Endothelial cell (in vitro differentiated cells): ENCODE results near the gene L3MBTL1. TPM values are rescaled to one million over a fixed set of nuclear protein-coding genes. Genes with fewer than 3 reads are reported as not detected.

Experiments used
- DNase-seq: peaks from one replicate; pipeline ENCODE4 v3.0.0; 2021; ENCODE audit warnings: low spot score
- H3K27ac Mint-ChIP-seq: one replicate; pipeline ENCODE4 v1.8.0; 2021; ENCODE audit warnings: mixed read lengths, inconsistent platforms; ENCODE audit not compliant: unreplicated experiment
- H3K27me3 Mint-ChIP-seq: one replicate; pipeline ENCODE4 v1.8.0; 2021; ENCODE audit warnings: mild to moderate bottlenecking, moderate library complexity, mixed read lengths, inconsistent platforms; ENCODE audit not compliant: unreplicated experiment
- H3K36me3 Mint-ChIP-seq: one replicate; pipeline ENCODE4 v1.8.0; 2021; ENCODE audit warnings: mild to moderate bottlenecking, low read depth, mixed read lengths, inconsistent platforms; ENCODE audit not compliant: unreplicated experiment
- H3K4me1 Mint-ChIP-seq: one replicate; pipeline ENCODE4 v1.8.0; 2021; ENCODE audit warnings: mild to moderate bottlenecking, mixed read lengths, inconsistent platforms; ENCODE audit not compliant: unreplicated experiment
- H3K4me3 Mint-ChIP-seq: one replicate; pipeline ENCODE4 v1.8.0; 2021; ENCODE audit warnings: mild to moderate bottlenecking, mixed read lengths, inconsistent platforms; ENCODE audit not compliant: unreplicated experiment
- H3K9me3 Mint-ChIP-seq: one replicate; pipeline ENCODE4 v1.8.0; 2021; ENCODE audit warnings: mixed read lengths, inconsistent platforms; ENCODE audit not compliant: unreplicated experiment
- total RNA-seq: library from RNA; stranded (reverse); fragmentation: NEBNext Ultra II Directional; extraction: Animal tissue kit (Norgen Biotek cat#: 25700); gene quantifications from one replicate; pipeline ENCODE4 v1.2.1, GENCODE V29; 2021; ENCODE audit not compliant: unreplicated experiment
- TF ChIP-seq, protein P1 (sequence below): fragments of 200-600 bp; sonication (generic); IDR thresholded peaks from one replicate; pipeline ENCODE4 v1.5.0; 2021; ENCODE audit warnings: antibody characterized with exemption; ENCODE audit not compliant: unreplicated experiment

L3MBTL1 gene
- total RNA-seq, 1 donor from 2014 or later, result 19.8 TPM

DNA sequence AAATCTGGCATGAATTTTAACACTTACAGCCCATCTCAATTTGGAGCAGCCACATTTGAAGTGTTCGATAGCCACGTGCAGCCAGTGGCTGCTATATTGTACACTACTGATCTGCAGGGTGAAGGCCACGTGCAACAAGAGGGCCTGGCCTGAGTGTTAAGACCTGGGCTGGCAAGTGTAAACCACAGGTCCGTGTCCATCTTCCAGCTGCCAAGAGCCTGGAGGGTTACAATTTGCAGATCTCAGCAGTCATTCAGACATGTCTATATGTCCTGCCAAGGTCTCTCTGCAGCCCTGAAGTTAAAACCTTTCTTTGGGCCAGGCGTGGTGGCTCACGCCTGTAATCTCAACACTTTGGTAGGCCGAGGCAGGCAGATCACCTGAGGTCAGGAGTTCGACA is 65.4 kb downstream of the L3MBTL1 start:
- Mint-ChIP-seq H3K27me3 (peaks cover 4% of the 10 kb centered on the region), H3K9me3 (no peaks in the 10 kb centered on the region), H3K36me3 (no peaks in the 10 kb centered on the region), H3K27ac (no peak overlapping the region), H3K4me3 (no peak overlapping the region), H3K4me1 (no peaks in the 10 kb centered on the region)
- no peak for DNase-seq
- TF ChIP-seq, protein P1, sequence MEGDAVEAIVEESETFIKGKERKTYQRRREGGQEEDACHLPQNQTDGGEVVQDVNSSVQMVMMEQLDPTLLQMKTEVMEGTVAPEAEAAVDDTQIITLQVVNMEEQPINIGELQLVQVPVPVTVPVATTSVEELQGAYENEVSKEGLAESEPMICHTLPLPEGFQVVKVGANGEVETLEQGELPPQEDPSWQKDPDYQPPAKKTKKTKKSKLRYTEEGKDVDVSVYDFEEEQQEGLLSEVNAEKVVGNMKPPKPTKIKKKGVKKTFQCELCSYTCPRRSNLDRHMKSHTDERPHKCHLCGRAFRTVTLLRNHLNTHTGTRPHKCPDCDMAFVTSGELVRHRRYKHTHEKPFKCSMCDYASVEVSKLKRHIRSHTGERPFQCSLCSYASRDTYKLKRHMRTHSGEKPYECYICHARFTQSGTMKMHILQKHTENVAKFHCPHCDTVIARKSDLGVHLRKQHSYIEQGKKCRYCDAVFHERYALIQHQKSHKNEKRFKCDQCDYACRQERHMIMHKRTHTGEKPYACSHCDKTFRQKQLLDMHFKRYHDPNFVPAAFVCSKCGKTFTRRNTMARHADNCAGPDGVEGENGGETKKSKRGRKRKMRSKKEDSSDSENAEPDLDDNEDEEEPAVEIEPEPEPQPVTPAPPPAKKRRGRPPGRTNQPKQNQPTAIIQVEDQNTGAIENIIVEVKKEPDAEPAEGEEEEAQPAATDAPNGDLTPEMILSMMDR, result no peak

DNA sequence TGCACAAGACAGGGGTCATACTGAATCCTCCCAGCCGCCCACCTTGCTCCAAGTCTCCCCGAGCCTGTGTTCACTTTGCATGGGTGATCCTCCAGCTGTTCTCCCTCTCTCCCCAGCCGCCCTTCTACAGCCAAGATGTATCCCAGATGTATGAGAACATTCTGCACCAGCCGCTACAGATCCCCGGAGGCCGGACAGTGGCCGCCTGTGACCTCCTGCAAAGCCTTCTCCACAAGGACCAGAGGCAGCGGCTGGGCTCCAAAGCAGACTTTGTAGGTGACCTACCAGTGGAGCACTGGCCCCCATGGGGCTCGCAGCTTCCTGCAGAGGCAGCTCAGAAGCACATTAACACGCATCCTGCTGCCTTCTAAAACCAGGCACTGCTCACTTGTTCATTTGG is 68.6 kb downstream of the L3MBTL1 start:
- Mint-ChIP-seq H3K4me3 (no peak overlapping the region), H3K27me3 (peaks cover 1% of the 10 kb centered on the region), H3K4me1 (no peaks in the 10 kb centered on the region), H3K27ac (no peak overlapping the region), H3K36me3 (no peaks in the 10 kb centered on the region), H3K9me3 (no peaks in the 10 kb centered on the region)
- TF ChIP-seq, protein P1, result no peak
- no peak for DNase-seq

DNA sequence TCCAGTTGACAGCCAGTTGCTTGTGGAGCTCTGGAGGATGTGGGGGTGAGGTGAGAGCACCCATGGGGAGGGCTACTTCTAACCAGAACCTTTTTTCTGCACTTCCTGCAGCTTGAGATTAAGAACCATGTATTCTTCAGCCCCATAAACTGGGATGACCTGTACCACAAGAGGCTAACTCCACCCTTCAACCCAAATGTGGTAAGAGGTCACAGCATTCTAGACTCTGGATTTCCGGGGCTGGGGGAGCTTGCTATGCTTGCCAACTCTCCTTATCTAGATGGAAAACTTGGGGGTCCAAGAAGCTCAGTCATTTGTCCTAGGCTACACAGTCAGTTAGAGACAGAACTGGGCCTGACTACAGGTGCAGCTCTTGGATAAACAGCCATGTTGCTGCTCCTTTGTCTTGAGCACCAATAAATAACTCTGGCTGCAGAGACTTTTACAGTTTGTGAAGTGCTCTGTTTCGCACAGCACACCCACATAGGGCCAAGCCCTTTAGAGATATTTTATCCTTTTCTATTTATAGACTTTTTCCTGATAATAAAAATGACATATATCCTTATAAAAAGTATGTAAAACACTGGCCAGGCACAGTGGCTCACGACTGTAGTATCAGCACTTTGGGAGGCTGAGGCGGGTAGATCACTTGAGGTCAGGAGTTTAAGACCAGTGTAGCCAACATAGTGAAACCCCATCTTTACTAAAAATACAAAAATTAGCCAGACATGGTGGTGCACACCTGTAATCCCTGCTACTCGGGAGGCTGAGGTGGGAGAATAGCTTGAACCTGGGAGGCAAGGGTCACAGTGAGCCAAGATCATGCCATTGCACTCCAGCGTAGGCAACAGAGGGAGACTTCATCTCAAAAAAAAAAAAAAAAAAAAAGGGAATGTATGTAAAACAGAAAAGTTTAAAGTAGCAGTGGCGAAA is 72.6 kb downstream of the L3MBTL1 start:
- TF ChIP-seq, protein P1, result no peak
- DNase-seq, result no peak
- Mint-ChIP-seq H3K9me3 (no peaks in the 10 kb centered on the region), H3K27me3 (no peaks in the 10 kb centered on the region), H3K4me1 (no peaks in the 10 kb centered on the region), H3K36me3 (no peaks in the 10 kb centered on the region), H3K4me3 (no peak overlapping the region), H3K27ac (no peak overlapping the region)

DNA sequence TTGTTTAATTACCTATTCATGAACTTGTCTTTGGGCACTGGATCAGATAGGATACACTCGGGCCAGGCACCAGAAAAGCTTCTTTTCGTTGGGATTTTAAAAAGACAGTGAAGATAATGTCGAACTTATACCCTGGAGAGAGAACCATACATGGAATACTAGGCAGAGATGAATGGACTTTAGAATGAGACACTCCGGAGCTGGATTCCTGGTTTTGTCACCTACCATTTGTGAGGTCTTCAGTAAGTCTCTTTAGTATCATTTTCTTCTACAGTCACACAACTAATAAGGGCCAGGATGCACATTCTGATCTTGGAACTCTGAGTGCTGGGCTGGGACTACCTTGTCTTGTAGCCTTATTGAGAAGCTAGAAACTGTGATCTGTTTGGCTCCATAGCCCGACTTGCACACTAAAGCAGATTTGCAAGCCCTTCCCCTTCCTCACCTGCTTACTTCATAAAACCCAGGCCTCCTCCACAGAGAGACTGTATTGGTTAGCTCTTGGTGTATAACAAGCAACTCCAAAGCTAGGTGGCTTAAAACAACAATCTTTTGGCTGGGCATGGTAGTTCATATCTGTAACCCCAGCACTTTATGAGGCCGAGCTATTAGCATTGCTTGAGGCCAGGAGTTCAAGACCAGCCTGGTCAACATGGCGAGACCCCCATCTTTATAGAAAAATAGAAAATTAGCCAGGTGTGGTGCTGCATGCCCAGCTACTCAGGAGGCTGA is 75.8 kb downstream of the L3MBTL1 start:
- TF ChIP-seq, protein P1, result no peak
- Mint-ChIP-seq H3K27ac (no peak overlapping the region), H3K4me1 (no peaks in the 10 kb centered on the region), H3K36me3 (no peaks in the 10 kb centered on the region), H3K27me3 (no peaks in the 10 kb centered on the region), H3K4me3 (no peak overlapping the region), H3K9me3 (no peaks in the 10 kb centered on the region)
- no peak for DNase-seq
